ENCODE data around the gene LRWD1. TPM values are rescaled to one million over a fixed set of nuclear protein-coding genes. Genes with fewer than 3 reads are reported as not detected.

LRWD1 gene
- total and polyA plus RNA-seq, 9 of the 15 experiments (the other 6 are each of a cell fraction or from before 2014, with no cell fraction given), result 0.61 to 66.0 (median 33.2) TPM

- Histone ChIP-seq H2AFZ (ENCODE audit: low read depth, low read length) (no peak overlapping the region), H3K9me1 (ENCODE audit: control insufficient read depth, insufficient read depth, low read length) (no peaks in the 10 kb centered on the region), H3K36me3 (ENCODE audit: control insufficient read depth, insufficient read depth, low read length) (peaks cover 15% of the 10 kb centered on the region; the same call in 1 of the 3 replicates), H3K27me3 (ENCODE audit: control insufficient read depth in 2 of 2, insufficient read depth in 2 of 2, low read length in 2 of 2) (no peaks in the 10 kb centered on the region; a peak in 1 of 5 replicates), H3K9ac (ENCODE audit: insufficient read depth in 1 of 2, low read depth in 2 of 2, low read length in 2 of 2) (peak overlapping the region in 1 of 2 experiments; percentile 68; a peak in 1 of 4 replicates), H4K20me1 (replicated peaks; ENCODE audit: control insufficient read depth, insufficient read depth, low read length) (no peaks in the 10 kb centered on the region), H3K79me2 (ENCODE audit: control insufficient read depth, insufficient read depth, low read length) (peaks cover 9% of the 10 kb centered on the region), H3K4me3 (no peak overlapping the region), H3K9me3 (replicated peaks; ENCODE audit: control insufficient read depth, insufficient read depth, low read depth, low read length) (no peaks in the 10 kb centered on the region), H3K27ac (ENCODE audit: extremely low read depth, low read depth, low read length) (no peak overlapping the region), H3K4me2 (ENCODE audit: insufficient read depth, low read length) (no peak overlapping the region), H3K4me1 (replicated peaks in 1 of 2; ENCODE audit: control insufficient read depth in 2 of 2, insufficient read depth in 2 of 2, low read length in 2 of 2) (peaks cover 31 to 53% of the 10 kb centered on the region in 2 experiments)
- ATAC-seq (no peak), DNase-seq (ENCODE audit: extremely low read depth in 1 of 4, low spot score in 3 of 4) (no peak), FAIRE-seq (no peak)
- in situ Hi-C loops (cut with MboI), result no loop called here
- CTCF ChIA-PET (ENCODE audit: low intra/inter-chr PET ratio), result no interaction called here
- TSS peak; percentile 48 for BruUV-seq (replicated peaks)
- POLR2A ChIA-PET, result no interaction called here
- 77% methylated on average over 10 of the region's 10 CpGs for WGBS (ENCODE audit: insufficient coverage, low coverage, missing lambda C conversion rate)
- intact Hi-C loops (cut with micrococcal nuclease), result no loop called here
- TF ChIP-seq ZNF780A (CRISPR knock-in tag; IDR thresholded peaks at IDR 0.05) (no peak), RHOXF2B (CRISPR knock-in tag; conservative IDR thresholded peaks at IDR 0.05) (no peak), MCM7 (IDR thresholded peaks at IDR 0.05) (no peak), CREB5 (CRISPR knock-in tag; IDR thresholded peaks at IDR 0.05) (no peak), ESRRB (CRISPR knock-in tag; IDR thresholded peaks at IDR 0.05; ENCODE audit: borderline replicate concordance) (no peak)
These were observed 28.7 kb upstream of the LRWD1 start for GRCh38 chr7:102436118-102436517.

Data from K562 (cell line).